HepG2 (cell line): ENCODE results near the gene AP1G1. TPM values are rescaled to one million over a fixed set of nuclear protein-coding genes. Genes with fewer than 3 reads are reported as not detected.

Experiments used
- ATAC-seq: fragments of 200-7000 bp; cut with Tn5 transposase; 3 replicates; pipeline ENCODE4 v1.9.1; 2020; ENCODE audit warnings: mild to moderate bottlenecking, moderate library complexity
- BruUV-seq: library from RNA; stranded (reverse); fragments of 400-500 nt; replicated peaks from 2 replicates; lab custom pipeline; 2021; lab: Mats Ljungman, UMichigan
- CTCF ChIA-PET: fragments of 300-600 bp; formaldehyde crosslinking; extraction: SDS; loops from one replicate; lab custom pipeline; 2021; ENCODE audit warnings: low total read pairs, inconsistent platforms, low intra/inter-chr PET ratio; lab: Yijun Ruan, JAX
- POLR2A ChIA-PET: fragments of 350-600 bp; sonication (Branson Sonifier 250); formaldehyde crosslinking; loops from one replicate; lab custom pipeline; 2020; ENCODE audit warnings: antibody characterized with exemption, inconsistent platforms; lab: Yijun Ruan, JAX
- DNase-seq: peaks from one replicate; pipeline ENCODE4 v3.0.0-alpha.2; 2015; ENCODE audit warnings: low spot score
- FAIRE-seq: peaks from 3 replicates; lab custom pipeline; 2011; peaks lifted over from hg19 to GRCh38; lab: Jason Lieb, UNC
- H2AFZ ChIP-seq: one replicate; pipeline ENCODE4 v1.6.1; 2011; ENCODE audit warnings: low read length, inconsistent platforms
- H3K27ac ChIP-seq: fragments of 300-600 bp; 3 replicates; pipeline ENCODE4 v1.8.0; 2011; ENCODE audit warnings: mixed run types, mild to moderate bottlenecking, mixed read lengths, low read length, inconsistent platforms; ENCODE audit not compliant: insufficient read depth; ENCODE audit errors: extremely low read length
- H3K27me3 ChIP-seq, 2 experiments: fragments of 200-600 bp in 1 of 2; 2 replicates in 1 of 2; 3 replicates in 1 of 2; pipeline versions ENCODE4 v1.6.0 to v1.8.0; 2011; ENCODE audit warnings: low read length in 2 of 2, mild to moderate bottlenecking in 2 of 2, moderate library complexity in 2 of 2, inconsistent platforms in 1 of 2; ENCODE audit not compliant: insufficient read depth in 2 of 2, control insufficient read depth in 1 of 2
- H3K36me3 ChIP-seq, 2 experiments: fragments of 200-600 bp in 1 of 2; replicated peaks in 1 of 2; 2 replicates in 1 of 2; 3 replicates in 1 of 2; pipeline versions ENCODE4 v1.5.1 to v1.8.0; 2011; ENCODE audit warnings: low read length in 2 of 2, inconsistent platforms in 1 of 2; ENCODE audit not compliant: insufficient read depth in 2 of 2, control insufficient read depth in 1 of 2
- H3K4me1 ChIP-seq: 2 replicates; pipeline ENCODE4 v1.5.1; 2012; ENCODE audit warnings: low read length, inconsistent platforms; ENCODE audit not compliant: insufficient read depth
- H3K4me2 ChIP-seq: 2 replicates; pipeline ENCODE4 v1.6.0; 2011; ENCODE audit warnings: low read depth, low read length, inconsistent platforms
- H3K4me3 ChIP-seq, 3 experiments: fragments of 200-600 bp in 1 of 3; sonication (generic), shearing (Covaris generic) in 1 of 3; replicated peaks in 1 of 3; 2 replicates each; pipeline ENCODE4 v1.5.1; 2011 to 2016; ENCODE audit warnings: low read length in 3 of 3, inconsistent platforms in 2 of 3, low read depth in 2 of 3, mild to moderate bottlenecking in 2 of 3, control low read depth in 1 of 3, mixed read lengths in 1 of 3; ENCODE audit not compliant: insufficient read depth in 1 of 3
- H3K79me2 ChIP-seq: one replicate; pipeline ENCODE4 v1.6.1; 2011; ENCODE audit warnings: low read length, inconsistent platforms; ENCODE audit not compliant: insufficient read depth
- H3K9ac ChIP-seq: 2 replicates; pipeline ENCODE4 v1.6.0; 2011; ENCODE audit warnings: mild to moderate bottlenecking, low read depth, low read length, inconsistent platforms; ENCODE audit not compliant: insufficient read depth
- H3K9me3 ChIP-seq: 2 replicates; pipeline ENCODE4 v1.5.1; 2012; ENCODE audit warnings: mild to moderate bottlenecking, low read length
- H4K20me1 ChIP-seq: 2 replicates; pipeline ENCODE4 v1.6.0; 2011; ENCODE audit warnings: inconsistent platforms, mild to moderate bottlenecking, low read length, moderate library complexity; ENCODE audit not compliant: insufficient read depth
- DPF2 ChIP-seq: sonication (generic); formaldehyde crosslinking; IDR thresholded peaks from 2 replicates; pipeline ENCODE4 v1.4.0; 2020; ENCODE audit warnings: mild to moderate bottlenecking, low read depth, missing genetic modification reagents, borderline replicate concordance
- KDM2A ChIP-seq: sonication (generic); formaldehyde crosslinking; IDR thresholded peaks from 2 replicates; pipeline ENCODE4 v1.4.0; 2020; ENCODE audit warnings: low read depth, missing genetic modification reagents, borderline replicate concordance
- KLF11 ChIP-seq: IDR thresholded peaks from 2 replicates; pipeline ENCODE4 v1.6.1; 2016; ENCODE audit warnings: missing compliant biosample characterization
- KLF15 ChIP-seq: sonication (generic); formaldehyde crosslinking; IDR thresholded peaks from 2 replicates; pipeline ENCODE4 v1.8.1; 2023; ENCODE audit warnings: borderline replicate concordance, mild to moderate bottlenecking, inconsistent platforms, missing genetic modification reagents, mixed read lengths
- ONECUT2 ChIP-seq: sonication (generic); formaldehyde crosslinking; IDR thresholded peaks from 2 replicates; pipeline ENCODE4 v1.4.0; 2020; ENCODE audit warnings: missing genetic modification reagents
- SOX5 ChIP-seq: IDR thresholded peaks from 2 replicates; pipeline ENCODE4 v1.6.1; 2016; ENCODE audit warnings: borderline replicate concordance
- ZNF256 ChIP-seq: sonication (generic); formaldehyde crosslinking; conservative IDR thresholded peaks from 2 replicates; pipeline ENCODE4 v1.4.0; 2020; ENCODE audit warnings: missing genetic modification reagents
- ZNF543 ChIP-seq: sonication (generic); formaldehyde crosslinking; IDR thresholded peaks from 2 replicates; pipeline ENCODE4 v1.4.0; 2020; ENCODE audit warnings: mild to moderate bottlenecking, missing genetic modification reagents
- ZNF549 ChIP-seq: sonication (generic); formaldehyde crosslinking; IDR thresholded peaks from 2 replicates; pipeline ENCODE4 v1.5.0; 2020; ENCODE audit warnings: missing genetic modification reagents
- ZNF605 ChIP-seq: sonication (generic); formaldehyde crosslinking; IDR thresholded peaks from 2 replicates; pipeline ENCODE4 v1.8.0; 2022; ENCODE audit warnings: mild to moderate bottlenecking, missing genetic modification reagents
- WGBS: methylation state at CpG from one replicate; pipeline ENCODE4 v1.1.6; 2017; ENCODE audit warnings: low lambda C conversion rate; 5-methylcytosine and 5-hydroxymethylcytosine counted together
- in situ Hi-C: cut with HindIII; loops from 2 replicates; pipeline ENCODE4 v1.10.0; 2017; ENCODE audit warnings: low pct_unique_long_range_greater_than_20kb; ENCODE audit not compliant: extremely low pct_ligation_motif_present
- intact Hi-C: fragments of 100-400 bp; cut with micrococcal nuclease; formaldehyde crosslinking; loops from one replicate; pipeline ENCODE4 v1.10.0; 2022; ENCODE audit not compliant: unreplicated experiment
- polyA plus RNA-seq, 8 experiments: library from polyadenylated mRNA; depleted of rRNA in 3 of 8; stranded (reverse) in 7 of 8; unstranded in 1 of 8; fragments of >200 nt; fragmentation: Illumina TruSeq in 4 of 8; extraction: Trizol in 4 of 8; gene quantifications; 2 replicates each; pipeline versions ENCODE4 v1.2.1 to v1.2.3, GENCODE V29; 2011 to 2016; ENCODE audit warnings: low read depth in 4 of 8, missing spikeins in 1 of 8, mixed read lengths in 1 of 8; ENCODE audit not compliant: insufficient read depth in 1 of 8
- total RNA-seq, 5 experiments: library from RNA; depleted of rRNA; stranded (reverse); fragments of >200 nt; fragmentation: Illumina TruSeq; extraction: Trizol; gene quantifications; 2 replicates each; pipeline ENCODE4 v1.2.3, GENCODE V29; 2016; ENCODE audit warnings: low read depth in 1 of 5
- TF ChIP-seq, protein P1 (sequence below), 2 experiments: sonication (generic) in 1 of 2; formaldehyde crosslinking in 1 of 2; IDR thresholded peaks; 2 replicates each; pipeline versions ENCODE4 v1.4.0 to v1.6.1; 2018 to 2020; ENCODE audit warnings: missing genetic modification reagents in 2 of 2, borderline replicate concordance in 1 of 2, low read depth in 1 of 2, mild to moderate bottlenecking in 1 of 2, missing biosample characterization in 1 of 2
- TF ChIP-seq, protein P2 (sequence below): sonication (generic); formaldehyde crosslinking; IDR thresholded peaks from 2 replicates; pipeline ENCODE4 v1.4.0; 2020; ENCODE audit warnings: missing genetic modification reagents, low read depth, mild to moderate bottlenecking, borderline replicate concordance
- TF ChIP-seq, protein P3 (sequence below), 2 experiments: sonication (generic) in 1 of 2; formaldehyde crosslinking in 1 of 2; IDR thresholded peaks; 2 replicates each; pipeline versions ENCODE4 v1.5.1 to v1.6.1; 2011 to 2020; ENCODE audit warnings: borderline replicate concordance in 1 of 2, low read depth in 1 of 2, low read length in 1 of 2, mild to moderate bottlenecking in 1 of 2, missing genetic modification reagents in 1 of 2, moderate library complexity in 1 of 2
- TF ChIP-seq, protein P4 (sequence below): sonication (generic); formaldehyde crosslinking; IDR thresholded peaks from 2 replicates; pipeline ENCODE4 v1.8.0; 2022; ENCODE audit warnings: low read depth, missing genetic modification reagents

AP1G1 gene
- total and polyA plus RNA-seq, 2 of the 13 experiments (the other 11 are each of a cell fraction or from before 2014, with no cell fraction given): 62.2 to 66.2 TPM

DNA sequence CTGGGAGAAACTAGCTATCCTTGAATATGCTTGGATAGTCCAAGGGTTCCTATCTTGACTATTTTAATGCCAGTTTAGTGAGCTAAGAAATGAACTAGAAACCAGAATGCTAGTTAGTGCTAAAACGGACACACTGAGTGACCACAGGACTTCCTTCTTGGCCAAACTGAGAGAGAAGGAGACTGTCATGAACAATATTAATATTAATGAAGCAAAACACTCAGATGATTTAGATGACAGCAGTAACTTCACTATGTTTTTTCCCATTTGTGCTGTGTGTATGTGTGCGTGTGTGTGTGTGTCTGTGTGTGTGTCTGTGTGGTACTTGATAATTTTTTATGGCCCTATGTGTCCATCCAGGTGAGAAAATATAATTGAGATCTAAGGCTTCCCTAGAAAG, 34.9 kb upstream of the AP1G1 start:
- ChIA-PET POLR2A (interaction anchor here (0.6 to 1.8 kb wide), 3 partner anchors 35 to 480 kb away, joined by 3 to 6 read pairs (median 5); partner anchors contain the start of genes AP1G1, DHX38 and TXNL4B), CTCF (no interaction called here)
- WGBS: 60% methylated on average over 2 of the region's 2 CpGs
- Histone ChIP-seq H3K27ac (no peak overlapping the region), H3K79me2 (peaks cover 22% of the 10 kb centered on the region), H3K4me2 (no peak overlapping the region), H3K4me1 (peaks cover 30% of the 10 kb centered on the region), H3K9ac (no peak overlapping the region), H3K27me3 (no peaks in the 10 kb centered on the region; a peak in 1 of 5 replicates), H3K4me3 (no peak overlapping the region), H3K36me3 (peaks cover 0 to under 1% of the 10 kb centered on the region in 2 experiments; a peak in 3 of 5 replicates), H2AFZ (no peak overlapping the region), H3K9me3 (no peaks in the 10 kb centered on the region), H4K20me1 (0 out of 2 replicates have a peak, but pooled peaks cover 4% of the 10 kb centered on the region)
- no TSS peak for BruUV-seq
- no peak for FAIRE-seq
- intact Hi-C loops (no loop called here), in situ Hi-C loops (no loop called here)
- no peak for ATAC-seq
- no peak for DNase-seq
- no peak for TF ChIP-seq KLF15
- no peak for TF ChIP-seq ZNF549
- TF ChIP-seq, protein P1, sequence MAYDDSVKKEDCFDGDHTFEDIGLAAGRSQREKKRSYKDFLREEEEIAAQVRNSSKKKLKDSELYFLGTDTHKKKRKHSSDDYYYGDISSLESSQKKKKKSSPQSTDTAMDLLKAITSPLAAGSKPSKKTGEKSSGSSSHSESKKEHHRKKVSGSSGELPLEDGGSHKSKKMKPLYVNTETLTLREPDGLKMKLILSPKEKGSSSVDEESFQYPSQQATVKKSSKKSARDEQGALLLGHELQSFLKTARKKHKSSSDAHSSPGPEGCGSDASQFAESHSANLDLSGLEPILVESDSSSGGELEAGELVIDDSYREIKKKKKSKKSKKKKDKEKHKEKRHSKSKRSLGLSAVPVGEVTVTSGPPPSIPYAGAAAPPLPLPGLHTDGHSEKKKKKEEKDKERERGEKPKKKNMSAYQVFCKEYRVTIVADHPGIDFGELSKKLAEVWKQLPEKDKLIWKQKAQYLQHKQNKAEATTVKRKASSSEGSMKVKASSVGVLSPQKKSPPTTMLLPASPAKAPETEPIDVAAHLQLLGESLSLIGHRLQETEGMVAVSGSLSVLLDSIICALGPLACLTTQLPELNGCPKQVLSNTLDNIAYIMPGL (CRISPR knock-in tag; IDR thresholded peaks at IDR 0.05; ENCODE audit: borderline replicate concordance in 1 of 2, low read depth in 1 of 2): no peak
- TF ChIP-seq ZNF543 (CRISPR knock-in tag): no peak
- no peak for TF ChIP-seq KDM2A
- no peak for TF ChIP-seq ONECUT2
- TF ChIP-seq ZNF256 (CRISPR knock-in tag): no peak
- TF ChIP-seq, protein P2, sequence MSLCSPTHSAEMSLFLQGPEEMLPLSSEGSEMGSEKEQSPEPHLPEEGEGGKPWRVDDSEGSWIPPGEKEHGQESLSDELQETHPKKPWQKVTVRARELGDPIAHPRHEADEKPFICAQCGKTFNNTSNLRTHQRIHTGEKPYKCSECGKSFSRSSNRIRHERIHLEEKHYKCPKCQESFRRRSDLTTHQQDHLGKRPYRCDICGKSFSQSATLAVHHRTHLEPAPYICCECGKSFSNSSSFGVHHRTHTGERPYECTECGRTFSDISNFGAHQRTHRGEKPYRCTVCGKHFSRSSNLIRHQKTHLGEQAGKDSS (CRISPR knock-in tag): no peak
- TF ChIP-seq DPF2 (CRISPR knock-in tag): no peak
- no peak for TF ChIP-seq KLF11 (CRISPR knock-in tag)
- TF ChIP-seq, protein P3, sequence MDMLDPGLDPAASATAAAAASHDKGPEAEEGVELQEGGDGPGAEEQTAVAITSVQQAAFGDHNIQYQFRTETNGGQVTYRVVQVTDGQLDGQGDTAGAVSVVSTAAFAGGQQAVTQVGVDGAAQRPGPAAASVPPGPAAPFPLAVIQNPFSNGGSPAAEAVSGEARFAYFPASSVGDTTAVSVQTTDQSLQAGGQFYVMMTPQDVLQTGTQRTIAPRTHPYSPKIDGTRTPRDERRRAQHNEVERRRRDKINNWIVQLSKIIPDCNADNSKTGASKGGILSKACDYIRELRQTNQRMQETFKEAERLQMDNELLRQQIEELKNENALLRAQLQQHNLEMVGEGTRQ (IDR thresholded peaks at IDR 0.05; ENCODE audit: low read depth, low read length): no peak
- TF ChIP-seq, protein P3 (CRISPR knock-in tag; IDR thresholded peaks at IDR 0.05; ENCODE audit: borderline replicate concordance): no peak
- no peak for TF ChIP-seq ZNF605 (CRISPR knock-in tag)
- no peak for TF ChIP-seq SOX5 (CRISPR knock-in tag)
- TF ChIP-seq, protein P4, sequence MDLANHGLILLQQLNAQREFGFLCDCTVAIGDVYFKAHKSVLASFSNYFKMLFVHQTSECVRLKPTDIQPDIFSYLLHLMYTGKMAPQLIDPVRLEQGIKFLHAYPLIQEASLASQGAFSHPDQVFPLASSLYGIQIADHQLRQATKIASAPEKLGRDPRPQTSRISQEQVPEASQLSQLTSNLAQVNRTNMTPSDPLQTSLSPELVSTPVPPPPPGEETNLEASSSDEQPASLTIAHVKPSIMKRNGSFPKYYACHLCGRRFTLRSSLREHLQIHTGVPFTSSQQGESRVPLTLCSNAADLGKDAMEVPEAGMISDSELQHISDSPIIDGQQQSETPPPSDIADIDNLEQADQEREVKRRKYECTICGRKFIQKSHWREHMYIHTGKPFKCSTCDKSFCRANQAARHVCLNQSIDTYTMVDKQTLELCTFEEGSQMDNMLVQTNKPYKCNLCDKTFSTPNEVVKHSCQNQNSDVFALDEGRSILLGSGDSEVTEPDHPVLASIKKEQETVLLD (CRISPR knock-in tag): no peak
